Dedifferentiated amniotic fluid mesenchymal stem cell (primary cell): ENCODE measurements around the gene SPTBN1.
A peak's percentile ranks its signal among the peaks of the same experiment; 100 is the strongest.

Source experiments
- DNase-seq: peaks from one replicate; pipeline ENCODE4 v3.0.0-alpha.2; 2016; ENCODE audit errors: extremely low spot score

The SPTBN1 gene

DNA sequence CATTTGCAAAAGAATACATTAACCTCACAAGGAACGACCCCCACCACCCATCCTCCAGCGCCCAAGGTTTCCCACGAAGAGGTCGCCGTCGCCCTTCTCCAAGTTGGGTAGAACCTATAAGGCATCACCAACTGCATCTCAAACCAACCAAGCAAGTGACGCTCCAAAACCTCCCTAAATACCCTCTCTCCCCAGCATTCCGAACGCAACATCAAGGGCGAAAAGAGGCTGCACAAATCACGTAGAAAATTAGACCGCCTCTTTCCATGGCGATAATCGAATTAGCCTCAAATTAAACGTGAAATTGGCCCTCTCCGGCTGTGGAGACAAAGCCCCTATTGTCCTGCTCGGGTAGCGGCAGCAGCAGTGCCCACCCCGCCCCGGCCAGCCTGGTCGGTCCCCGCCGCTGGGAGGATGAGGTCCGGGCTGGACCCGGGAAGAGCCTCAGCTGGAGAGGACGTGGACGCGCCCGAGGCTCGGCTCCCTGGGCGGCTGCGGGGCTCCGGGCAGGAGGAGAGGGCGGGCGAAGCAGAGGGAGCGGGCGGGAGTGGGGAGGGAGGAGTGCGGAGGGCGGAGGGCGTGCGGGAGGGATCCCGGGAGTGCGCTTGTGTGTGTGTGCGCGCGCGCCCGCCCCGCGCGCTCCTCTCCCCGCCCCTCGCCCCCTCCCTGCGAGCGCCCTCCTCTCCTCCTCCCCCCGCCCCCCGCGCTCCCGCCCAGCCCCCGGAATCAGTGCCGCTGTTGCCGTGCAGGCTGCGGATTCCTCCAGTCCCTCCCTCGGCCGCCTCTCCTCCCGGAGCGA lies at the start of gene SPTBN1:
TSS of gene SPTBN1 (plus strand) at position 765 of the 799 bp plus-strand sequence. CDS start 70,092 bp downstream, outside the sequence.
- DNase-seq, result peak; percentile 85

DNA sequence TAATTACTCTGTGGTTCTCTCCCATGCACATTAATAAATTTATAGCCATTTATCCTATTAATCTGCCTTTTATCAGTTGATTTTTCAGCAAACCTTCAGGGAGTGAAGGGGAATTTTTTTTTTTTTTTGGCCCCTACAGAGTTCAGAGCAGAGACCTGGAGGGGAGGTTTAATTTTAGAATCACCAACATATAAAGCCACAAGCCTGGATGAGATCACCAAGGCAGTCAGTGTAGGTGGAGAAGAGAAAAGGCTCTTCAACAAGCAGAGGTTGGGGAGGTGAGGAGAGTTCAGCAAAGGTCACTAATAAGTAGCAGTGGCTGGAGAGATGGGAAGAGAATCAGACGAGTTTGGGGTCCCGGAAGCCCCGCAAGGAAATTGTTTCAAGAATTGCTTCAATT lies 48.4 kb upstream of the SPTBN1 start:
- DNase-seq, result no peak

DNA sequence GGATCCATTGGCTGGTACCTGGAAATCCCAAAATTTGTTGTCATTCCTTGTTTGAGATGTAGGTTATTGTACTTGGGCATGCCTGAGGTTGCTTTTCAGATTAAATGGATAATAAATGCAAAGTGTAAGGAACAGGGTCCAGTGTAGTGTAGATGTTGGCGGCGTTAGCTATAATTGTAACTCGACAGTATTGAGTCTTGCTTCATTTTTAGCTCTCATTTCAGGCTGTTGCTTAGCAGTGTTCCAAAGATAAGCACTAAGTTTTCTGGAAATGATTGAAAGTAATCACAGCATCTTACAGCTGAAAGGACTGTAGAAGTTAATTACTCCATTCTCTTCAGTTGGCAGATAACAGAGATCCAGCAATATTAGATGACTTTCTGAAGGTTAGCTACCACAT lies 47.8 kb upstream of the SPTBN1 start:
- DNase-seq, result no peak

DNA sequence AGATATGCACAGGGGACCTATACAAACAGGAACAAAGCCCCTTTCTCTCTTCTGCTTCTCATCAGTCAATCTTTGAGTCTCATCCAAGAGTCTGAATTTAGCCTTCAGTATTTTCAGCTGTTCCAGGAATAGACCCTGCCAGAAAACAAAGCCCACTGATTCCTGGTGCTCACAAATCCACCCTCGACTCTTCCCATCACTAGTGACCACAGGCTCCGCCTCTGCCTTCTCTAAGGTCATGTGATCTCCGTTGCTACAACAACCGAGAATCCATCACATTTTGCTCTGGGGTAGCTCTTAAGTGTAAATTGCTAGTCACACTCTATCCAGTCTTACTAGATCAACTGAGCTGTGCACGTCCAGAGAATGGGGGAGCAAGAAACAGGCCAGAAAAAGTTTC lies 46.4 kb upstream of the SPTBN1 start:
- no peak for DNase-seq

DNA sequence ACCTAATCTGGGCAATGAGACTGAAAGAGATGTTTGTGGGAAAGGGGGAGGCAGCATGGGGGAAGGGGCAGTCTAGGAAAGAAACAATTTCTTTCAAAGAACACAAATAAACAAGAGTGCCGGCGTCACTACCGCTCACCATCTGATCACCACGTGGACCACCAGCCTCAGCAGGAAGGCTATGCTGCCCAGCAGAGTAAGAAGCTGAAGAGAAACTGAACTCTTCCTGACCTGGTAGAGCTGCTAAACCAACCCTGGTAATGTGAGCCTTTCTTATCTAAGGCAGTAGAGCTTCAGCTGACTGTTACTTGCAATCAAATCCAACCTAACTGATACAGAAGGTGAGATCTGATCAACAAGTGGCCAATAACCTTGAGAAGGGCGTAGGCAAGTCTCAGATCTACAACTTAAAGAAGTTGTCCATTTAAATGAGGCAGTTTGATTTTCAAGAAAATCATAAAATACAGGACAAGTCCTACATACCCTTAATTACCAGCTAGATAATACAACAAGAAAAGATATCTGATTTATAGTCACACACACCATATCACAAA lies 44.2 kb upstream of the SPTBN1 start:
- no peak for DNase-seq

DNA sequence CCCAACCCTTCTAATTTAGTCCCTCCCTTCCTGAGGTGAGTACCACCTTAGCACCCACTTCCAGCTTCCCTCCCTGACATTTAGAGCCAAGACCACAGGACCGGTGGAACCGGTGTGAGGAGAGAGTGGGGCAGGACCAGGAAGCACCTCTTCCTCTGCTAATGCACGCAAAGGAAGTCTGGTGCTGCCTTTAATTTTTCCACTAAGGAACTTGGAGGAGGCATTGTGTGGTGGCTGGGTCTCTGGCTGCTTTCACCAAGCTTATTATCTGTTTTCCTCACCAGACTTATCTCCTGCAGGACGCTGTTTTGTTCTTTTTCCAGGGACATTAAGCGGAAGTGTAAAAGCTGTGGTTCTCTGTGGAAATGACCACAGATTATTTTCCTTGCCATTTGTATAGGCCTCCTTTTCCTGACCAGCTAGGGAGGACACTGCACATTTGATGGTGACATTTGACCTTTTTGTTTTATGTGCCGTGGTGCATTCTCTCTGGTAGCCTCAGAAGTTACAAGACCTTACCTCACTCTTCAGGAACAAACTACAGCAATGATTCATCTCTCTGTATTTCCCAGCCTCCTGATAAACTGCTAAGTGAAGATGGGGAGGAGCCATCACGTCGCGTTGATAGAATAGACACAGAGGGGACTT lies 39.8 kb upstream of the SPTBN1 start:
- no peak for DNase-seq

DNA sequence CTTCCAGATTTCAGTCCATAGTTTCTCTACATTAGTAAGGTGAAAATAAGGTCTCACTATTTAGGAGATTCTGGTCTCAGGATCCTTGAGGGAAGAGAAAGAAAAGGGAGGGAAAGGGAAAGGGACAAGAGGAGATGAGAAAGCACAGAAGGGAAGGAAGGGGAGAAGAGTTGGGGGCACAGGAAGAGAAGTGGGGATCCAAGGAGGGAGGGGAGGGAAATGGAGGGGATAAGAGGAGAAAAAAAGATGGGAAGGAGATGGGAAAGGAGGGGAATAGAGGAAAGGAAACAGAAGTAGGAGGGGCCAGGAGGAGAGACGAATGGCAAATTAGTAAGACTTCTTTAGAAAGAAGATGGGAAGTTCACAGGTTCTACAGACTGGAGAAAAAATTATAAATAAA lies 39.2 kb upstream of the SPTBN1 start:
- DNase-seq, result no peak

DNA sequence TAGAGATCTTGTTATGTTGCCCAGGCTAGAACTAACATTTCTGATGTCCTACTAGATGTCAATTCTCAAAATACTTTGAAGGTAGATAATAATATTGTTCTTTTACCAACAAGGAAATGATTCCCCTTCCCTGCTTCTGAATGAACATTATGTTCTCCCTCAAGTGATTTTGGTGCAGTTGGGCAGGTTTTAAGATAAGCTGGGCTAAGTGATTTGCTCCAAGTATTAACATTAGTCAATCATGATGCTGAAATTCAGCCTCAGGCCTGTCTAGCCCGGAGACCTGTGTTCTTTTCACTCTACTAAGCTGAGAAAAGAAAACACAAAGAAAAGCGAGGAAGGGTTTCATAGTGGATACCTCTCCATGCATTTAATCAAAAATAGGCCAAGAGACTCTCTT lies 38.5 kb upstream of the SPTBN1 start:
- no peak for DNase-seq

DNA sequence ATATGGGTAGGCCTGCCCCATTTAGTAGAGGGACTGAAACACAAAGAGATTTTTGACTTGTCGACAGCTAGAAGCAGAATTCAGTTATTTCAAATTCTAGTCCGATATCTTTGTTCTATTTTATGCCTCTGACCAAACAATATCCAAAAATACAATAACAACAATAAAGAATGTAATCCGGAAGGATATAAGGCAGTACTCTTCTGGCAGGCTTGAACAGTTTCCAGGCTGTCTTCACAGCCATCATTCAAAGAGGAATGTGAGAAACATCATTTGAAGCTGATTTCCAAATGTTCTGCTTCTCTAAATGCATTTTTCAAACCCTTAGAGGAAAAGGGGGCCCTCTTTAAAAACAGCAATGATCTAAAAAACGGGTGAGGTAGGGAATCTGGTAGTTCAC lies 36.7 kb upstream of the SPTBN1 start:
- no peak for DNase-seq

DNA sequence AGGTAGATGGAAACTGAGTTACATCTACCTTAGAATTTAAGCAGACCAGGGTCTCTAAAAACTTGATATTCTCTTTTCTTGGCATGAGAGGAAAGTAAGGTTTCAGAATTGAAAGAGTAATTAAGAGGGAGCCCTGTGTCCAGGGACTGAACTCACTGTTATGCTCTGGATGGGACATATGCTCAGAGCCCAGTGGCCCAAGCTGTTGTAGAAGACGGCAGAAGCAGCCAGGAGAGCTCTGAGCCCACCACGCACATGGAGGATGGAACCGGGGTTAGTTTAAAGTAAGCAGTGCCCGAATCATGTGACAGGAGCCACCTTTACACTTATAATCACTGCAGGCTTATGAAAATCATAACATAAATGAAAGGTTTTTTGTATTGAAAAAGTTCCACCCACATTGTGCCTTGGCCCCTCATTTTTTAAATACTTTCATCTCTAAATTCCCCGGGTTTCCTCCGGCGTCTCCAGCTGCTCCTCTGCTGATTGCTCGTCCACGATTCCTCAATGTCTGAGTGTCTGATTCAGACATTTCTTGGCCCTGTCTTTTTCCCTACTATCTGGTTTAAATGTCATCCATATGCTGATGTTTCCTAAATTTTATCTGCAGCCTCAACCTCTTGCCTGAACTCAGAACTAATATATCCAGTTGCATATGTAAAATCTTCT lies 36.1 kb upstream of the SPTBN1 start:
- DNase-seq, result no peak

DNA sequence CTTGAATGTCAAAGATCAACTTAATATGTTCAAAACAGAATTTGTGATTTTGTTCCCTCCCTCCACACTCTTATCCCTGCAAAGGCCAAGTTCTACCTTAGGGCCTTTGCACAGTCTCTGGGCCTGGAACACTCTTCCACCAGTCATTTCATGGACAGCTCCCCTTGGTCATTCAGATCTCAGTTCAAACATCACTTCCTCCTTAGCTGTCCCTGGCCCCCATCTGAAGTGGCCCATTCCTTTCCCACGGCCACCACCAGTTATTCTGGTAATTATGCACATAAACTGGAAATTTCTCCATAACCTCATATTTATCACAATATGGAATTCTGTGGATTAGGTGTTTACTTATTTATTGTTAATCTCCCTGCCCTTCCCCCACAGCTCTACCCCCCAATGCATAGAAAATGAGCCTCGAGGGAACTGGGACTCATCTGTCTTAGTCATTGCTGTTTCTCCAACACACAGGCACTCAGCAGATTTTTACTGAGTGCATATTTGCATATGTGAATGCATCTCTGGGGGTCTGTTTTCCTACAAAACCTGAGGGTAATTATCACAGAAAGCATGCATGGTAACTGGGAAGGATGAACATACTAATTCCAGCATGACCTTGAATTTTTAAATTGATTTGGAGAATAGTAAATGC lies 35.5 kb upstream of the SPTBN1 start:
- no peak for DNase-seq

DNA sequence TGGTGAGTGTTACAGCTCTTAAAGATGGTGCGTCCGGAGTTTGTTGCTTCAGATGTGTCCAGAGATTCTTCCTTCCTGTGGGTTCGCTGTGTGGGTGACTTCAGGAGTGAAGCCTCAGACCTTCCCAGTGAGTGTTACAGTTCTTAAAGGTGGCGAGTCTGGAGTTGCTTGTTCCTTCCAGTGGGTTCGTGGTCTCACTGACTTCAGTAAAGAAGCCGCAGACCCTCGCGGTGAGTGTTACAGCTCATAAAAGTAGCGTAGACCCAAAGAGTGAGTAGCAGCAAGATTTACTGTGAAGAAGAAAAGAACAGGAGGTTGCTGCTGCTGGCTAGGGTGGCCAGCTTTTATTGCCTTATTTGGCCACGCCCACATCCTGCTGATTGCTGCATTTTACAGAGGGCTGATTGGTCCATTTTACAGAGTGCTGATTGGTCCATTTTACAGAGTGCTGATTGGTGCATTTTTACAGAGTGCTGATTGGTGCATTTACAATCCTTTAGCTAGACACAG lies 34.0 kb upstream of the SPTBN1 start:
- DNase-seq, result no peak

DNA sequence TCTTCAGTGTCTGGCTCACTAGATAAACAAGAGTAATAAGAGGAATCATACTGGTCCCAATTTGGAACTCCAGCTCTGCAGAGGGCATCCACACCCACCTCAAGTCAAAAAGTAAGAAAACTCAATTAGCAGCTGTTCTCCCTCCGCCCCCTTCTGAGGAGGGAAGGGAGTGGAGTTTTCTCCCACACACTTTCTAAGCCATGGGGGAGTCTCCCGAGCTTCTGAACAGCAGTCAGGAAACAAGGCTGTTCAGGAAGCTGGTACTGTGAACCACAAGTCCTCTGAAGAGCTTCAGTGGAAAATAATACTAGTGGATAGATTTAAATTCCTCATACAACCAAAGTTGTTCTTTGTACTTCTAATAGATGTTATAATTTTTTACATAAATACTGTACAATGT lies 32.9 kb upstream of the SPTBN1 start:
- DNase-seq, result no peak

DNA sequence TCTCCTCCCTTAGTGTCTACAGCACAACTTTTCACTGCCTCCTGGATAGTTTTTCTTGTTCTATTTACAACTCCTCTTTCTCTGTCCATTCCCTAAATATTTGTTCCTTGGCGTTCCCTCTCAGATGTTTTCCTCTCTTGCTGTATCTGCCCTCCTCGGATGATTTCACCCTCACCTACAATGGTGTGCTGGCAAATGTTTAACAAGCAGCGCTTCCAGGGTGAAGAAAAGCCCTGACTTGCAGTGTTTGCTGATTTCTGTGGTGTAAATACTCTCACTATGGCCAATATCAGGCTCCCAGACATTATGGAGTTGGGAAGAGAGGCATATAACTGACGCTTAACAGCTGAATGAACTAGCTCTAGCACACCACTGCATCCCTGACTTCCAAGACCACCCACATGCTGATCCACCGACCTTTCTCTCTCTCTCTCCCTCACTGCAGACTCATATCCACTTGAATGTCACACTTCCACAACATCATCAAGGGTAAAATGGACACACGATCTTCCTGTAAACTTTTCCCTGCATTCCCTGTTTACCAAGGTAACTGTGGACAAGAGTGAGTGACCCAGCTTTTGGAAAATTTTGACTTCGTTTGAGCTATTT lies 31.5 kb upstream of the SPTBN1 start:
- DNase-seq, result no peak

DNA sequence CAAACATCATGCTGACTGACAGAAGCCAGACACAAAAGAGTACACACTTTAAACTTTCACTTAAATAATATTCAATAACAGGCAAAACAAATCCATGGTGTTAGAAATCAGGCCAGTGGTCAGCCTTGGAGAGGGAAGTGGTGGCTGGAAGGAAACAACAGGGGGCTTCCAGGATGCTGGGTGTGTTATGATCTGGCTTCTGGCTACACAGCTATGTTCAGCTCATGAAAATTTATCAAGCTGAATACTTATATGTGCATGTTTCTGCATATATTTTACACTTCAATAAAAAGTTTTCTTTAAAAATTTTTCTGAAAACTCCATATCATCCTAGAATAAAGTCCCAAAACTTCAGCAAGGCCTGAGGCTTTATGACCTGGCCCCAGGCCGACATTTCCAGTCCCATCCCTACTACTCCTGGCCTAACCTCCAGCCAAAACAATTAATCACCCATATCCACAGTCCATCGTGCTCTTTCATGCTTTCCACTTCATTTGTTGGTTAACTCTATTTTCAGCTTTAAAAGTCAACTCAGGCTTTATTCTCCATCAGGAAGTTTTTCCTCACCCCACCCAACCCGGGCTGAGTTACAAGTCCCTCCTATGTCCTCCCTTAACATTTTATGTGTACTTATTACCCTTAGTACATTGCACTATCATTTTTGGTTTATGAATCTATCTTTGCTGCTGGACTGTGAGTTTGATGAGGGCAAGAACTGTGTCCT lies 27.9 kb upstream of the SPTBN1 start:
- DNase-seq, result no peak

DNA sequence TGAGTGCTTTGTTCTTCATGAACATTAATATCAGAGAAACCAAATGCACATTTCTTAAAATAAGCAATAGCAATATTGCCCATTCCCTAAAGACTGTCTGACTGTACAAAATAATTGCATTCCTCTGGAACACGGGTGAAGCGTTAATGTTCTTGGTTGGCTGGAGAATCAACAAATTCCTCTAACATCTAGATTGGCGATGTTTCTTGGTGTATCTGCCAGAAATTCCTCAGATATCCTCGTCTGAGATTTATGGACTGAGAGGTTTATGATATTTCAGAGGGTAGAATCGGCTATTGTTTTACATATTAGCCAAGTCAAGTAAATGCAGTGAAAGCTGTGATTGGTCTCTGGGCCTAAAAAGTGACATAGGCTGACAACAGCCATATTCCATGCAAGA lies 27.1 kb upstream of the SPTBN1 start:
- no peak for DNase-seq

DNA sequence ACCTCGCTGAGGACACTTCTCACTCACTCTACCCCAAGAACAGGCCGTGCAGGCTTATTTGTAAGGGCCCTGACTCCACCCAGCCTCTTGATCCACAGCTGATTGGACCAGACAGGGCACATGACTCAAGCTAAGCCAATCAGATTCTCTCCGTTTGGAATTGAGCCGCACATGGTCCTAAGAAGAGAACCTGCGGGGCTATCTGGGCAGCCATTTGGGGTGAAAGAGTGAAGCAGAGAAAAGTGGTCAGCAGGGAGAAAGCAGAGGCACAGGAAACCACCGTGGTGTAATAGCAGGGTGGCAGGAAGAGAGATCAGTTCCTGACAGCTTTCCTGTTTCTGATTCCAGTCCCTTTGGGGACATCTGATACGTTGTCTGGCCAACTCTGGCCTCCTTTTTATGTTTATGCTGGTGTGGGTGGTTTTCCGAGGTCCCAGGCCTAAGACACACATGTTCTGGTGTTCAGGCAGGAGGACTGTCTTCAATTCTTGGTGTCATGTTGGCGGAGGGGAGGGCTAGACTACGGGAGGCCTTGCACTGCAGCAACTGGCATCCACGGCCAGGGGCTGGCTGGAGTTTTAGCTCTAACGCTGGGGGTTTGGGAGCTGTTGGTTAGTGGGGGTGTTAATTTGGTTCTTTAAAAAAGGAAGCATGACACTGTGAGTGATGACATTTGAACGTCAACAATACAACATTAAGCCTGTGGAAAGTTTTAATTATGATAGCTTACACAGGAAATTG lies 26.1 kb upstream of the SPTBN1 start:
- no peak for DNase-seq

DNA sequence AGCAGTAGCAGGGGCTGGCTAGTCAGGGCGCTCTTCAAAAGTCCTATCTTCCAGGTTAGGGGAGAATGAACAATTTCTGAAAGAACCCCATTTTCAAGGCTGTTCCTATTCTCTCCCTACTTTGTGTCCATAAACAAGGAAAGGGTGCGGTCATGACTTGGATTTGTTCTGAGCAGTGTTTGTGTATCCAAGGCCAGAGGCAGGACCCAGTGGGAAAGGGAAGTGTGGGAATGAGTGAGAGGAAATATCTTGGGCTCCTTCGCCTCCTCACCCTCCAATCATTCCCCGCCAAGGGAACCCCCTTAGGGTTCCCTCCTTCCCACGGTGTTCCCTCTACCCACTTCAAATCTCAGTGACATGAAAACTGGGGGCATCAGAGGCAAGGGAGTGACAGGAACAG lies 25.5 kb upstream of the SPTBN1 start:
- no peak for DNase-seq

DNA sequence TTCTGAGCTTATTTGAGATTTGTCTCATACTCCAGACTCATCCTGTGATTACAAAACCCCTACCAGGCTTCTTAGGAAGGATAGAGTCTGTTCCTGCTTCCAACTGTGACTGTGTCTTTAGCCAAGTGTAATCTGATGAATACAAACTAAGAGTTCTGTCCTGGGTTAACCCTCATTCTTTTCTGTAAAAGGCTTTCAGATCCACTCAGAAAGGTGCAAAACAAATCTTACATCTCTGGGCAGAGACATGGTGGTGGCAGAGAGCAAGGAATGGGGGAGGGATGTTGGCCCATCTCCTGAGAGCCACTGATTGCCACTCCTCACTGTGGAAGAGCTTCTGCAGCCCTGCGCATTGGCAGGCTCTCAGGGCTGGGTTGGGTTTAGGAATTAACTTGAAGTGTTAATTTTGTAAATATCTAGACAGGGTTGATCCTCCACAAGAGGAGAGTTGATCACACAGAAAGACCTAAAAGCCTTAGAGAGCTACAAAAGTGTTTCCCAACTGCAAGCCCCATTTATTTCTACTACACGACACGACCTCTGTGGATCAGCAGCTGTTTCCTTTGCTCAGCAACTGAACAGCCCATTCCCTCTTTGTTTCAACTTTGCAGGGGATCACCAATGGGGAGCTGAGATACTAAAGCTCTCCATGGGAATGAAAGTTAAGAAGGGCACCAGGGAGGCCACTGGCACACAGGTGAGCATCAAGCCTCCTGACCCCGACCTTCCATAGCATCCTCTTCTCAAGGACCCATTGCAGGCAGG lies 23.7 kb upstream of the SPTBN1 start:
- DNase-seq, result no peak
